ENCODE measurements around the gene TRIM2.

The TRIM2 gene

DNA sequence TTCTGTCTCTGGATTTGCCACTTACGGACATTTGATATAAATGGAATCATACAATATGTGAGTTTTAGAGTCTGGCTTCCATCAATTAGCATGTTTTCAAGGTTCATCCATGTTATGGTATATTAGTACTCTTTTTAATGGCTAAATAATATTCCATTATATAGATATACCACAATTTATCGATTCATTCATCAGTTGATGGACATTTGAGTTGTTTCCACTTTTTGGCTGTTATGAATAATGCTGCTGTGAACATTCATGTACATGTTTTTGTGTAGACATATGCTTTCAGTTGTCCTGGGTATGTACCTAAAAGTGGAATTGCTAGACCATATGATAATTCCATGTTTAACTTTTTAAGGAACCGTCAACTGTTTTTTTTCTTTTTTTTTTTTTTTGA, 79.0 kb downstream of the TRIM2 start:
- DNase-seq, result no peak

DNA sequence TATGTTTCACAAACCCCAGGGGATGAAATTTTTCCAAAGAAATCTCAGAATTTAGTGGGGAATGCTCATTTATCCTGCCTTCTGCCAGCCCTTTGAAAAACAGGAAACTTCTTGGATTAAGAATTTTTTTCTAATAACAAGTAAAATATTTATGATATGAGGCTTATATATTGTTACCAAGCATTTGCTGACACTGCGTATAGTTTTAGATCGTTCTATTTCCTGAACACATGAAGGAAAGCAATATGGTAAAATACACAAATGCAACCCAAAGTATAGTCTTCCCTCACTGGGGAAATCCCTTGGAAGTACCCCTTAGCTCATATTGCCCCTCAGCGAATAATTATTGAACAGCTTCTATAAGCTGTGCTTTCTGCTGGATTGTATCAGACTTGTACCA, 85.9 kb downstream of the TRIM2 start:
- no peak for DNase-seq

DNA sequence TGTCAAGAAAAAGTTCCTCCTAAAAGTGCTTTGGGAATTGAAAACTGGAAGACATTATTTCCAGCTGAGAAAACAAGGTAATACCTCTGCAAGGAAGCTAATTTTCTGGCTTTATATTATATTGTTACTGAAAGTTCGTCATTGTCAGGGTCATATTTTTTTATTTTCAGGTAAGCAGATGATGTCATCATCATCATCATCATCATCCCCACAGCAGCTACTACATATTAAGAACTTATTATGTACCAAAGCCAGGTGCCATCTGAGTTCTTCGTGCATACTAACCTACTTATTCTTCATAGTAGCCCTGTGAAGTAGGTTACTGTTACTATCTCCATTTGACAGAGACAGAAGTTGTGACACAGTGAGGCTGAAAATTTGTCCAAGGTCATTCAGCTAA, 87.3 kb downstream of the TRIM2 start:
- DNase-seq, result no peak

DNA sequence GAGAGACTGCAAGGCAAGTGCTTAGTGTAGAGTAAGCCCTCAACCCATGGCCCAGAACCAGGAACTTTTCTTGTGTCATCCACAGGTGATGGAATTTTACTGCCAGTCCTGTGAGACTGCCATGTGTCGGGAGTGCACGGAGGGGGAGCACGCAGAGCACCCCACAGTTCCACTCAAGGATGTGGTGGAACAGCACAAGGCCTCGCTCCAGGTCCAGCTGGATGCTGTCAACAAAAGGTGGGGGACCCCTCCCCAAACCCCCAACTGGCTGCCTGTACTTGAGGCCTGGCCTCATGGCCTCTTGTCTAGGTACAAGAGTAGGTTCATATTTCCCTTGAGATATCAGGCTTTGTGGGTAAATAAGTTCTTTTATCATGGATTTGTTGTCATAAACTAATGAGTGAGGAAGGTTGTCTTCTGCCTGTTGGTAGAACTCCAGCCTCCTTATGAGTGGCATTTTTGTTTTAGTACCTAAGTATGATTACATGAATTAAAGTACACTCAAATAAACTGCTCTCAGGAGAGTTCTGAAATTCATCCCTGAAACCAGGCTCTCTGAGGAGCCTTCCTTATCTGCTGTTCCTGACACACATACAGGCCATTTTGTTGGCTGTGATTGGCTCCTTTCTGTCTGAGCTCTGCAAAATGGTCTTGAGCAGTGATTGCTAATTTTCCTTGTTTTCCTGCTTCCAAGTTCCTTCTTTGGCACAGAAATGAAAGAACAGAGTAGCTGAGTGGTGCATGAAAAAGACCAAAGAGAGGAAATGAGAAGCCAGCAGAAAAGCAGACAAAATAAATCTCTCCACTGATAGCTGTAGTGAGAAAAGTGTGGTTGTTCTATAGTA, 88.9 kb downstream of the TRIM2 start:
- no peak for DNase-seq

DNA sequence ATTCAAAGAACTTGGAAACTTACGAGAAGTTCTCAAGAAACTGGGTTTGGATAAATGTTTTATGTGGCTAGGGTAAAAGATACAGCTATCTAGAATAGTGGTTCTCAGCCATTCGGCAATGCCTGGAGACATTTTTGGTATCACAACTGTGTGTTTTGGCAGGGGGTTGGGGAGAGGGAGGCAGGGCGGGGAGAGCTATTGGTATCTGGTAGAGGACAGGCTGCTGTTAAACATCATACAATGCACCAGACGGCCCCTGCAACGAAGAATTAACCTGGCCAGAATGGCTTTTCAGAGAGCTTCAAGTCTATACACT, 89.5 kb downstream of the TRIM2 start:
- DNase-seq, result no peak

DNA sequence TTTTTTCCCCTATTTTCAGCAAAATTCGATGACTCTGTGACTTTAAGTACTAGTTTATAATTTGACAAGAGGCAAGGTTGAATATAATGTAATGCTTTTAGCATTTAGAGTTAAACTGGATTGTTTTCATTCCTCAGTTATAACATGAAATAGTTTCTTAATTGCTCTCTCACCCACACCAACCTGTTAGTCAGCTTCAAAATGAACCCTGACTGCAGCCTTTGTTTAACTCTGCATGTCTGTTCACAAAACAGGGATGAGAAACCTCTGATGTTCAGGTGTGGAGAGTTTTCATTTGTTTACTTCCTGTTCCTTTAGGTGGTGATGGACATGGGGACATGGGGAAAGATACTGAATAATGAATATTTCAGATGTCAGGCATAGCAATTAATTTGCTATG, 90.4 kb downstream of the TRIM2 start:
- no peak for DNase-seq

DNA sequence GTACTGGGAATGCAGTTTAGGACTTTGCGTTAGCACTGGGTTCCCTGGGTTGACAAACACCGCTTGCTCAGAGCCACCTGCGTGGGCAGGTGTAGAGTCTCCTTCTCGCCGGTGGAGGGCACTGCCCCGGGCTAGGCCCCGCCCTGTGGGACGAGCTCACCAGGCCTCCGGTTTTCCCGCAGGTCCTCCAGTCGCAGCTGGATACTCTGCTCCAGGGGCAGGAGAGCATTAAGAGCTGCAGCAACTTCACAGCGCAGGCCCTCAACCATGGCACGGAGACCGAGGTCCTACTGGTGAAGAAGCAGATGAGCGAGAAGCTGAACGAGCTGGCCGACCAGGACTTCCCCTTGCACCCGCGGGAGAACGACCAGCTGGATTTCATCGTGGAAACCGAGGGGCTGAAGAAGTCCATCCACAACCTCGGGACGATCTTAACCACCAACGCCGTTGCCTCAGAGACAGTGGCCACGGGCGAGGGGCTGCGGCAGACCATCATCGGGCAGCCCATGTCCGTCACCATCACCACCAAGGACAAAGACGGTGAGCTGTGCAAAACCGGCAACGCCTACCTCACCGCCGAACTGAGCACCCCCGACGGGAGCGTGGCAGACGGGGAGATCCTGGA, 91.0 kb downstream of the TRIM2 start:
- no peak for DNase-seq

DNA sequence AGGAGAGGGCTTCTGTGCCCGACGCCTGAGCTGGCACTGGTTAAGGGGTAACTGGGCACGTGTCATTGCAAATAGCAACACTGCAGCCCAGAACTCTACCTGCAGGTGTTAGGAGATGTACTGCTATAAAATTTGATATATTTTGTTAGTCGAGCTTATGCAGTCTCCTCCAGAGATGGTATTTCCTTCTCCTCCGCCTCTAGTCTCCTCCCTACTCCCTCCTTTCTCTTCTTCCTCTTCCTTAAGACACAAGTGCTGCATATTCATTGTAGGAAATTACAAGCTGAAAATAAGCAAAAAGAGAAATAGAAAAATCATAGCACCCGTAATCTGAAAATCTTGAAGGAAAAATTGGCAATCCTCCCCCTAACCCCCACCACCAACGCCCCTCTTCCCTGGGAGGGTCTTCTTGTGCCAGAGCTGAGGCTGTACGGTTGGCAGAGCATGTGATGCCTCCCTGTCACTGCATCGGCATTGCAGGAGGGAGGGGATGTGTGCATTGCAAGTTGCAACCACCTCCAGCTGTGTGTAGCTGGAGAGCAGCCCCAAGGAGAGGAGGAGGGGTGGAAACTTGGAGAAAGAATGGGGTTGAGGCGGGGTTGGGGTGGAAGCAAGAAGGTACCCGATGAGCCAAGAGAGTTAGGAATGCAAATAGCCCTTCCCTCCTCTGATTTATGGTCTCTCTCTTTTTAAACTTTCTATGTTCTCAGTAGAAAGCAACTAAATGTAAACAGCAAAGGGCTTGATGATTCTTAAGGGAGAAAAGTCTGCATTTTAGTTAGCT, 92.0 kb downstream of the TRIM2 start:
- DNase-seq, result no peak

DNA sequence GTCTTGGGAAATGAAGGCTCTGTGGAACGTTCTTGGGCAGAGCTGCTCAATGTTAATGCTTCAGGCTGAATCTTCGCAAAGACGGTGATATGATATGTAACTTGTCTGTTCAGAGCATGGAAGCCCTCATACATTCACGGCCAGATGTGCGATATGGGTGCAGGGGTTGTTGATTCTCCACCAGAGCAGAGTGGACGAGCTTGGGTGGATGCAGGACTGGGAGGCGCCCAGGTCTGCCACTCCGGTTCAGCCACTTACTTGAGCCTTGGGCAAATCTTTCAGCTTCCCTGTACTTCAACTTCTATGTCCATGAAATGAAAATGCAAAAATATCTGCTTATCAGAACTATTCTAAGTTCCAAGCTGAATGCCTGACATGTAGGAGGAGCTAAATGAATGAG, 92.9 kb downstream of the TRIM2 start:
- DNase-seq, result no peak

DNA sequence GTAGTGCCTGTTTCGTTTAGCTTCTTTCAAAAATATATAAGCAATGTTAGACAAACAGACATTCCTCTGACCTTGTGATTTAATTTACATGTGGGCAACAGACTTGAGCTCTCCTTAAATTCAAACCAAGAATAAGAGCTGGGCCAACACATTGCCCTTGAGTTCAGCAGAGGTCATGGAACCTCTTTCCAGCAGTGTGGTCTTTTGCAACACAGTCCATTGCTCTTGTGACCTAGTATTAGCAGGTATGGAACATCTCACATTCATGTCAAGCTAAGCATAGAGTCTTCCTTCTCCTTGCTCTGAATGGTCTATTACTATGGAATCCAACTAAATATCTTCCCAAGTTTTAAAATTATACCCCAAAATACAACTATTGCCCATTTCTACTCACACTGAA, 106.5 kb downstream of the TRIM2 start:
- no peak for DNase-seq

DNA sequence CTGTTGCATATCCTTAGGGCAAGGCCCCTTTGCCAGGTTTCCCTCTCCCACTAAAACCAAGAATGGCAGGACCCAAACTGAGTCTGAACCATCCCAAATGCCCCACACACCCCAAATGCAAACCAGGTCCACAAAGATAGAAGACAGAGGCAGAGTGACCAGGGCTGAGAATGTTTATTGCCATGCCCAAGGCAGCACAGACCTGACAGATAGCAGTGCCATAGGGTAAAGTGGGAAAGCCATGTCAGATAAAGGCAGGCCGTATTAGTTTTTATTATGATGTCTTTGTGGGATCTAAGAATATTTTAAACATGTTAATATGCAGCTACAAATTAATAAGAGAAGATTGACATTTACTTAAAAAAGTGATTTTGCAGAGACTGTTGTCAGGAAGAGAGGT, 110.7 kb downstream of the TRIM2 start:
- DNase-seq, result no peak

DNA sequence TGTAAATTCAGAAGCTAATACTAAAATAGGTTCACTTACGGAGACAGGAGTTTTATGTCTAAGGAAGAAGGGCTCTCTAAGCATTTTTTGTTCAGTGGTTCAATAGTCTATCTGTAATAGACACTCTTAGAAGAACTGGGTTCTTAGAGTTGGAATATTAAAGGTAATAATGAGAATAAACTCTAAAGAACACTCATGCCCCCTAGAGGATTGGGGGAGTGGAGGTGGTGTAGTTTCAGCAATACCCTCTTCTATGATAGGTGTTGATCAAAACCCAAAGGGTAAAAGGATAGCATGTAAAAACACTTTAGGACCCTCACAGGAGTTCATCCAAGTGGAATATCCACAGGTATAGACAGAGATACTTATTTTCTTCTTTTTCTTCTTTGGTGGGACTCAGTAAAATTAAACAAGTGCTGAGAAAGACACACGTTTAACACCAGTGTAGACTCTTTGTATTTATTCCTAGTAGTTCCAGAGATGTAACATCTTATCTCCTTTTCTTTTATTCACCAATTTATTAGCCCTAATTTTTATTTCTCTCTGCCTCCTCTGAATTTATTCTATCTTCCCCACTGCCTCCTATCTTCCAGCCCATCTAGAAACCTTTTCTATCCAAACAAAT, 114.6 kb downstream of the TRIM2 start:
- DNase-seq, result peak; percentile 32

DNA sequence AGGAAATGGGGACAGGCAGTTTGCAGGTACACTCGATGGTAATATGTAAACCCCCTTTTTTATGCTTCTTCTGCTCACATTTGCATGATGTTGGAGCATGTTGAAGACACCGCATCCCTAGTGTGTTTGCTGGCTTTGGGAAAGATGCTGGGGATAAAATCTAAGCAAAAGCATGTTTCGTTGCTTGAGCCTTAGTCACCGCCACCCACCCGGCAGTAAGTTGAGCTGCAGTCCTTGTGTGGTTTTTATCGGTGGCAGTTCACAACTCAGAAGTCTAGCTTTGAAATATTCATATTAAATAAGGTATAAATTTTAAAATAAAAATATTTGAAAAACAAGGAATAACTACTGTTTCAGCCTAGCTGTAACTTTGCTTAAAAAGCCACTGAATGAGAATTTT, 118.5 kb downstream of the TRIM2 start:
- DNase-seq, result no peak

DNA sequence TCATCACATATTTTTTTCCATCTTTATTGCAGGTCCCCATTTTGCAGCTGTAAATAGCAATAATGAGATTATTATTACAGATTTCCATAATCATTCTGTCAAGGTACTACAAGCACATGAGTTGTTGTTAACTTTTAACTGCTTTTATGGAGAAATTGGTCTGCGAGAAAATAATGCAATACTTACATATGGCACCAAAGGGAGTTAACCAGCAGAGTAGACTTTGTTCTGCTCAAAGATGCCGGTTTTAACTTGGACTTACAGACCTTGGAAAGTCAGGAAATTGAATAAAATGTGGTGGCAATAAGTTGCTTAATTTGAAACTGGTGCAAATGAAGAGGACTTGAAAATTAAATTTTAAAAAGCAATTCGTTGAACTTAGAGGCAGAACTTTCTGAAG, 119.8 kb downstream of the TRIM2 start:
- DNase-seq, result no peak

DNA sequence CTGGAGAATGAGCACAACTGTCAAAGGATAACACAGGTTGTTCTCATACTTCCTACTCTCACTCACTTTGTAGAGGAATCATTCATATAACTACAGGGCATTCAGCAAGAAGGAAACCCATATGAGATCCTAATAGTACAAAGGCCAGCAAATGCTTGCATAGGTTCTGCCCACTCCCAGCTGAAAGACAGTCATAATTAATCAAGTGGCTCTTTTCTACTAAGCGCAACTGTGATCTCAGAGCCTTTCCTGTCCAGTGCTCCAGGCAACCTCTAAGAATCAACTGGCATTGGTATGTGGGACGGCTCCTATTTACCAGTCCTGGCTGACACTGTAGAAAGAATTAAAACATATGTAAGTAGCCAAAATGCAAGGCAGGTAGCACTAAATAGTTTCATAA, 121.3 kb downstream of the TRIM2 start:
- no peak for DNase-seq

DNA sequence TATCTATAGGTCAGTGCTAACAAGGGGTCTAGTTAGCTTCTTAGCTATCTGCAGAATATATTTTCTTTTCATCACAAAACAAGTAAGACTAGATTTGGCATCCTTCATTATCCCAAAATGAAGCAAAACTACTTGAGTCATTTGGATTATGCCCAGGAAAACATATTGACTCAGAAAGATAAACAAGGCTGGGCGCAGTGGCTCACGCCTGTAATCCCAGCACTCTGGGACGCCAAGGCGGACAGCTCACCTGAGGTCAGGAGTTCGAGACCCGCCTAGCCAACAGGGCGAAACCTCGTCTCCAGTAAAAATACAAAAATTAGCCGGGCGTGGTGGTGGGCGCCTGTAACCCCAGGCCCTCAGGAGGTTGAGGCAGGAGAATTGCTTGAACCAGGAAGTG, 122.3 kb downstream of the TRIM2 start:
- no peak for DNase-seq

DNA sequence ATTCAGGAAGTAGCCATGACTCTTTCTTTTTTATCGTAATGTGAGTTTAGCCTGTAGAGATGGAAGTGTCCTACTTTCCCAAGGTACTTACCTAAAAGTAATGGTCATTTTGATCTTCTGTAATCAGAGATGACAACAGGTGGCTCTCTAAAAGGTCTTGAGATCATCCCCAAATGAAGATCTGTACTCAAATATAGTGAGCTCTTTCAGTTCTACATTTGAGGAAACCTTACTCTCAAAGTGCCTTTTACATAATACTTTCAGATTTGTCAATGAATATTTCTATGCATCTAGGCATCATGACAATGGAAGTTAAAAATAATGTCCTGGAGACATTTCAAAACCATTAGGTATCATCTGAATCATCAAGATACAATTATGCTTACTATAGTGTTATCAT, 123.0 kb downstream of the TRIM2 start:
- DNase-seq, result no peak

DNA sequence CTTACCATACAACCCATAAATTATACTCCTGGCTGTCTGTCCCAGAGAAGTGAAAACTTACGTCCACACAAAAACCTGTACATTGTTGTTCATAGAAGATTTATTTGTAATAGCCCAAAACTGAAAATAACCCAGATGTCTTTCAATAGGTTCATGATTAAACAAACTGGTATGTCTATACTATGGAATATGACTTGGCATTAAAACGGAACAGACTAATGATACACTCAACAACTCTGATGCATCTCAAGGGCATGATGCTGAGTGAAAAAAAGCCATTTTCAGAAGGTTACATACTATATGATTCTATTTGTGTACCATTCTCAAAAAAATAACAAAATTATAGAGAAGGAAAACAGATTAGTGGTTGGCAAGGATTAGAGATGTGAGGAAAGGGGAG, 128.7 kb downstream of the TRIM2 start:
- no peak for DNase-seq

DNA sequence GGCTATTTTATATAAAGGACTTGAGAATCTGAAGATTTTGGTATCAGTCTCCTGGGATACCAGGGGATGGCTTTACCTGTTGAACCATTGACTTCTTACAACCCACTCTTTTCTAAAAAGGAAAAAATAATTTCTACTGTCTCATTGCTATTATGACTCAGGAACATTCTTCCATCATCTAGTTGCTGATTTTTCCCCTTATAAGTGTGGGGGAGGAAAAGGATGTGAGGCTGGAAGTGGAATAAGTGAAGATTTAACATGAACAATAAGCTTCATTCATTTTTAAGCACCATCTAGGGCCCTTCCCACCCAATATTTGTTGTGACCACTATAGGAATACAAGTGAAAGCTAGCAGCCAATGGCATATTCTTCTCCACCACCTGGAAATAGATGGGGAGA, 129.6 kb downstream of the TRIM2 start:
- DNase-seq, result no peak

DNA sequence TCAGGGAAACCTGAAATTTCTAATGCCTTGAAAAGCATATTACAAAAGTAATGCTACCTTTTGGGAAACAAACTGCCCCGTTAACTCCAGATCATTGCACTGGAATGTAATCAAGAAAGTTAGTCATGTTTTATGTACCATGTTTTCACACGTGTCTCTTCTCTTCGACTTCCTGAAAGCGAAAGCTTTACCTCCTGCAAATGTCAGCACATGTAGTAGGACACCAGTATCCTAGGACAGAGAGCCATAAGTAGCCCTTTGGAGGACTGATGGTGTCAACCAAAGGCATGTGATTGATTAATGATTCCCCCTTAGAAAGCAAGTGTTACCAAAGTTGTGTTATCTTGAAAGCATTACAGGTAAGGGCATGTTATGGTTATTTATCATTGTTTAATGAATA, 131.4 kb downstream of the TRIM2 start:
- DNase-seq, result no peak

DNA sequence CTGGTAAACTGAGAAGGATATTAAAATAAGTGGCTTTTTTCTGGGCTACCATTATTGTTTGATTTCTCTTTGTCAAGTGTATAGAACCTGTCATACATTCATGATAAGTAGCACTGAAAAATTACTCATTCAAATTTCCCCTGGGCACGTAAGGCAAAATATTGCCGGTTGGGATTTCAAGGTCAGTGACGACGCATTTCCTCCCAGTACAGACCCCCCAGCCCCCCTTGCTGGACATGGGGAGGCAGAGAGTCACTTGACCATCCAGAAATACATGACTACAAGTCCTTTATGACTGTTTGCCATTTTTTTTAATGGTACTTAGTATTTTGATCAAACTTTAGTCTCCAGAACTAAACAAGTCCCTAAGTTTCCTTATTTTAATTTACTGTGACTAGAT, 133.4 kb downstream of the TRIM2 start:
- no peak for DNase-seq

DNA sequence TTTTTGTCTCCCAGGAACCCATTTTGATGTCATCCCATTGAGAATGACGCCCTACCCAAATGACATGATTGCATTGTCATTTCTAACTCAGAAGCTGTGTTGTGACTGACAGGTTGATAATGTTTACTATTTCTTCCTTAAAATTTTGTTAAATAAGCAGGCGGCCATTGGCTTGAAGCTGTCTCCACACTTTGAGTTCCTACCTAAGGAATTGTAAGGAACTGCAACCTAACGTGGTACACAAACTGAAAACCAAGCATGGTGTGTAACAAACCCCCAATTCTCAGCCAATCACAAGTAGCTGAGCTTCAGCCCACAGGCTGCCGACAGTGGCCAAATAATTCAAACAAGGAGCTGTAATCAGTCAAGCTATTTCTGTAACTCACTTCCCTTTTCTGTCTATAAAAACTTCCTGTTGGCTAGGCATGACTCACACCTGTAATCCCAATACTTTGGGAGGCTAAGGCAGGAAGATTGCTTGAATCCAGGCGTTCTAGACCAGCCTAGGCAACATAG, 137.4 kb downstream of the TRIM2 start:
- no peak for DNase-seq

DNA sequence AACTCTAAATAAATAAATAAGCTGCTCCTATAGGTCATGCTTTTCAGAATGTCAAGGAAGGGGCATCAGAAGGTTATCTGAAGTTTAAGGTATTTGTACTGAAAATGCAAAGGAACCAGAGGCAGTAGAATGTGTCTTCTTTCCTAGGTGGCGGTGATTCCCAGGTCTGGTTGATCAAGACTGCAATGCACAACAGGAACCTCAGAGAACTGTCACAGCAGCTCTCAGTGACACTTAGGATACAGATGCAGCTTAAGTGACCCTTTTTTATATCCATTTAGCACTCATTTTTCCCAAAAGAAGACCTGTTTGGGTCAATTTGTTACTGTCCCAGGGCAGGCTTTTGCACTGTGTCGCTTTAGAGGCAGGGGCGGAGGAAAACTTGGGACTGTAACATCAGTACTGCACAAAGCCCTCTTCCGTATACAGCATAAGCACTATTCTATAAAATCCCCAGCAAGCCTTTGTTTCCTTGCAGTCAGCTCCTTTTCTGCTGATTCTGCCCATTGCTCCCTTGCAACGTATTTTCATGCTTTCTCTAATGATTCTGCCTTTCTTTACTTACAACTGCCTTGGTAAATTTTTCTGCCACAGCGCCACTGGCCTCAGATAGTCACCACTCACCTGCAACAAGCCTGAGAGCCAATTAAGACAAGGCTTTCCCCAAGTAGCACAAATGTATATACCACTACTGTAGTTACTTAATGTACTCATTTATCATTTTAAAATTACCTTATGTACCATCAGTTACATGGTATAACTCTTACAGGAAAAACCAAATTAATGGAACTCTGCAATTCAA, 138.7 kb downstream of the TRIM2 start:
- DNase-seq, result no peak
